GM19023 (cell line): Measurements from ENCODE around the gene OLFM2.
"Not testable (repeated sequence)": the region's sequence is repeated elsewhere in the genome, so short reads cannot be mapped to it uniquely, and the experiment has no call there.

ENCODE experiments used
- ATAC-seq: cut with Tn5 transposase; IDR thresholded peaks from one replicate; pipeline ENCODE4 v1.9.1; 2021; ENCODE audit warnings: mild to moderate bottlenecking, moderate library complexity; ENCODE audit not compliant: unreplicated experiment

OLFM2 gene

GRCh38 chr19:9943744-9944143 lies 7.4 kb upstream of the OLFM2 start:
- ATAC-seq = no peak

DNA sequence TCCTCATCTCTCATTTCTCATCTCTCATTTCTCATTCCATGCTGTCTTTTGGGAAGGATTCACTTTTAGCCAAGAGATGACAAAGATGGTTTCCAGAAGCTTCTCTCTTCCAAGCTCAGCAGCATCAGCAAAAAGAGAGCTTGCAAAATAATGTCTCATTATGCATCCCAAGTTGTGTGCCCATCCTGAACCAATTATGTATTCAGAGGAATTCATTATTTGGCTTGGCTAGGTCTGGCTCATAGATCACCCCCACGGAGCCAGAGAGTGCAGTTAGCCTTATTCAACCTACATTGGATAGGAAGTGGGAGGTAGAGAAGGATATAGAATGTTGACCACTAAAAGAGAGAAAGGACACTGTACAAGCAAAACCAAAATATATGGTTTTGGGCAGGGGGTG lies 5.4 kb upstream of the OLFM2 start:
- no peak for ATAC-seq

DNA sequence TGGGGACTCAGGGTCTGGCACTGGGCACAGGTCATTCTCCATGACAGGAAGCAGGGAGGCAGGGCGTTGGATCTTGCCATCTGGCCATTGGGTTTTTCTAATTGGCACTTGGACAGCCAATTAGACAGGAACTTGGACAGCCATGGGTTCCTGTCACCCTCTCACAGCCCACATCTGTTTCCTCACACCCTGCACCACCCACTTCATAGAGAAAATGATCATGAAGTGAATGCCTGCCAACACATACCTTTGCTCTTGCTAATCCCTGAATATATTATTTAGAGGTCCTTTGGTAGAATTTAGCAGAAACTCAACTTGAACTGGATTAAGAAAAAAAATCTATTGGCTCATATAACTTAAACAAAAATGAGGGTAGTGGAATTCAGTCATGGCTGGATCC lies 4.9 kb upstream of the OLFM2 start:
- no peak for ATAC-seq

DNA sequence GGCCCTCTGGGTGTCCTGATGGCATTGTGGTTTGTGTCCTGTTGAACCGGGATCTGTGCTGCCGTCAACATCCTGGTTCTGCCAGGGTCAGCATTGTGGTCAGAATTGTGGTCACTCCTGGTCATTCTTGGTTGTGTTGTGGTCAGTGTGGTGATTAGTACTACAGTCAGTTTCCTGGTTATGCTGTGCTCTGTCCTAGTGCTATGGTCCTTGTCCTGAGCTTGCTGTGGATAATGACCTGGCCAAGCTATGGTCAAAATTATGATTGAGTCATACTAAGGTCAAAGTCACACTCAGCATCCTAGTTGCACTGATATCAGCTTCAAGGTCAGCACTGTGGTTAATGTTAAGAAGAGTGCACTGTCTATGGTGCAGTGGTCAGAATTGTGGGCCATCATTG lies 4.5 kb upstream of the OLFM2 start:
- no peak for ATAC-seq

- no peak for ATAC-seq
Measured at GRCh38 chr19:9939301-9939913, 3.1 kb upstream of the OLFM2 start.

DNA sequence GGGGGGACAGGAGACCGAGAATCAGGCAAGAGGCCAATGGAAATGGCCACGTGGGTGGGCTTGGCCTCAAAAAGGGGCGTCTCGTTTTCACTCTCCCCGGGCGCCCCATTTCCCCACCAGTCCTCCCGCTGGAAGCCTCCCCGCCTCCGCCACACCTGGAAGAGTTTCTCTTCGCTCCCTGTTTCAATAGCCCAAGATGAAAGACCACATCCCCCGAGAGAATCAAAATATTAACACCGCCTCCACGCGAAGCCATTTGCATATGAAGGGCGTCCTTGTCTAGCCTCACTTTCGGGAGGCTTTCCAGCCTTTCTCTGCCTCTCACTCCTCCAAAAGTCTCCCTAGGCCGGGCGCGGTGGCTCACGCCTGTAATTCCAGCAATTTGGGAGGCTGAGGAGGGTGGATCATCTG lies 691 bp upstream of the OLFM2 start:
- ATAC-seq = no peak

DNA sequence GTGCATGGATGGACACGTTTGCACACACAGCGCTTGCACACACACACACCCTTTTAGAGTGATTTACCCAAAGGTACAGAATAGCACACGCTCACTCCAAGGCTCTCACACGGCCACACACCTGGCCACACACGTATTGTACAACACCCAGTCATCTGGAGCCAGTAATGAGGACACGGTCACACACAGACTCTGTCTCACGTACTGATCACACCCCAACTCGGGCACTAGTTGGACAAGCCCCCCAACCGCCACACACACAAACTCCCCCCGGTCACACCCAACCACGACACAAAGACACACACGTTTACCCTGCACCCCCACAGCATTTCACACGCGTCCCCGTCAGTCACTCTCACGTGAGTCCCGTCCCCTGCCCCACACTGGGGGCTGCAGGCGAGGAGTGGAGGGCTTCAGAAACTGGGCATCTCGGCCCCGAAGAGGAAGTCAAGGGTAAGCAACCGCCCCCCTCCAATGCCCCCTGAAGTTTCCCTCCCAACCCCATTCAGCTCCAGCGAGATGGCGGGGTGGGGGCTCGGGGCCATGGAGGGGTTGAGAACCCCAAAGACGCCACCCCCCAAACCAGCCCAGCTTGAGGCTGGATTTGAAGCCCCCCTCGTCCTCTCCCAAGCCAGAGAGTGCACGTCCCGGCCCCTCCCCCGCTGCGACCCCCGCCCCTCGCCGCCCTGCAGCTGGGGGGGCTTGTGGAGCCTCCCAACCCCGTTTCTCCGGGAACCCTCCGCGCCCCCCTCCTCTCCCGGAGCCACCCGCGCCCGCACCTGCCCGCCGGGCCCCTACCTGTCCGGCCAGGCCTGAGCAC lies 599 bp downstream of the OLFM2 start:
- no peak for ATAC-seq

- no peak for ATAC-seq
Measured at GRCh38 chr19:9934132-9934950, 2.0 kb downstream of the OLFM2 start.

DNA sequence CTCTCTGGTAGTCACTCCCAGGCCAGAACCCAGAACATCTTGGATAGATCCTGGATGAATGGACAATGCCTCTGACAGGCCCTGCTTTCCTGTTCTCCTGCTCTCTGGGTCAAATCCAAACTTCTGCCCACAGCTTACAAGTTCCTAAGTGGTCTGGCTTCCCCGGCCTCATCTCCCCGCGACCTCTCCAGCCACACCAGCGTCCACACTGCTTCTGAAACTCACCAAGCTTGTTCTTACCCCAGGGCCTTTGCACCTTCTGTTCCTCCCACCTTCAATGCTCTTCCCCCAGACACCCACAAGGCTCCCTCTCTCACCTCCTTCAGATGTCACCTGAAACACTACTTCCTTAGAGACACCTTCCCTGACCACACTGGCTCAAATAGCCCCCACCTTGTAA lies 3.5 kb downstream of the OLFM2 start:
- no peak for ATAC-seq

GRCh38 chr19:9931629-9932028 lies 4.7 kb downstream of the OLFM2 start:
- no peak for ATAC-seq

DNA sequence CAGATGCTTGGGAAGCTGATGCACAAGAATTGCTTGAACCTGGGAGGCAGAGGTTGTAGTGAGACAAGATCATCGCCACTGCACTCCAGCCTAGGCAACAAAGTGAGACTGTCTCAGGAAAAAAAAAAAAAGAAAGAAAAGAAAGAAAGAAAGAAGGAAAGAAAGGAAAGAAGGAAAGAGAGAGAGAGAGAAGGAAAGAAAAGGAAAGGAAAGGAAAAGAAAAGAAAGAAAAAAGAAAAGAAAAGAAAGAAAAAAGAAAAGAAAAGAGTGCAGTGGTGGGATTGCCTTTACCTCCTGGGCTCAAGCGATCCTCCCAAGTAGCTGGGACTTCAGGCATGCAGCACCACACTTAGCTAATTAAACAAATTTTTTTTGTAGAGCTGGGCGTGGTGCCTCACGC lies 12.9 kb downstream of the OLFM2 start:
- ATAC-seq = no peak

- not testable (repeated sequence) for ATAC-seq
Measured at GRCh38 chr19:9922782-9923379, 13.4 kb downstream of the OLFM2 start.

DNA sequence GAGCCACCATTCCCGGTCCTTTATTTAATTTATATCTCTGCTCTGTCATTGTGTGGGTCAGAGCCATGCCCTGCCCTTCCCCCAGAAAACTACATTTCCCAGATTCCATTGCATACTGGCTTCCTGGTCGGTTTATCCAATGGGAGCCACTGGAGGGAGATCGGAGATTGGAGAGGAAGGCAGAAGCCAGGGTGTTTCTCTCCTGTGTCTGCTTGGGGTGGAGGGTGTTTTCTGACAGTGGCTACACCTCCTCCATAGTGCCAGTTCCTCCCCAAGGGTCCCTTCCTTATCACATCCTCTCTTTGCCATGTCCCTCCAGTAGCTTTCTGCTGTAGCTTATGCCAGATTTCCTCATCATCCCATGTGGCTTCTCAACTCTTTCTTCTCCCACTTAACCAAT lies 19.0 kb downstream of the OLFM2 start:
- no peak for ATAC-seq

- ATAC-seq = no peak
Measured at GRCh38 chr19:9916719-9917118, 19.6 kb downstream of the OLFM2 start.

DNA sequence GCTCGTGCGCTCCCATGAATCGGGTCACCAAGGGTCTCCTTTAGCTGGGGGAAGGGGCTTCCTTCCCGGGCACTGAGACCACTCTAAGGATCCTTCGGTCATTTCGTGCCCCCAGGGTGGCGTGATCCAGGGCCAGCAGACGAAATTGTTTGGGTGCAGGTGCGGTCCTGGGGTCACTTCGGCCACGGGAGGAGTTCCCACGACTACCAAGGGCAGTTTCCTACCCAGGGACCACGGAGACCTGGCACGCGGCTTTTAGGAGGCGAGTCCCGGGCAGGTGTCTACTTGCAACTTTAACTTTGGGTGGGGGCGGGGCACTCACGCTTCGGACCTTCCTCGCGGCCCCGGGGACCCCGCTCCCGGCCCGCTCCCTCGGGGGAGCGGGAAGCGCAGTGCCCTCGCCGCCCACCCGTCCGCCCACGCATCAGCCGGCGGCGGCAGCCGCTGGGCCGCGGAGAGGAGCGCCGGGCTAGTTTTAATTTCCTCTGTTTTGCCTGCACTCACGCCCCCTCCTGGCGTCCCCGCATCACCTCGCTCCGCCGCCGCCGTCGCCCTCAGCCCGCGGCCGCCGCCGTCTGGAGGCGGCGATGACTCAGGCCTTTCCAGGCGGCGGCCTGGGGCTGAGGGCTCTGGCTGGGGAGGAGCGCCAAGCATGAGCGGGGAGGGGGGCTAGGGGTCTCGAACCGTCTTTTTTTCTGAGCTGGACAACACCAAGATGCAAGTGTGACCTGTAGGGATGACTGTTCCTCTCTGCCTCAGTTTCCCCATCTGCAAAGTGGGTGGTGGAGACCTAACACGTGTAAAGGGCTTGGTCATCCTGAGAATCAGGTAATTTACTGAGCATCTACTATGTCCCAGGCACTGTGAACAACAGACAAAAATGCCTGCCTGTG lies 21.8 kb downstream of the OLFM2 start:
- ATAC-seq = no peak

DNA sequence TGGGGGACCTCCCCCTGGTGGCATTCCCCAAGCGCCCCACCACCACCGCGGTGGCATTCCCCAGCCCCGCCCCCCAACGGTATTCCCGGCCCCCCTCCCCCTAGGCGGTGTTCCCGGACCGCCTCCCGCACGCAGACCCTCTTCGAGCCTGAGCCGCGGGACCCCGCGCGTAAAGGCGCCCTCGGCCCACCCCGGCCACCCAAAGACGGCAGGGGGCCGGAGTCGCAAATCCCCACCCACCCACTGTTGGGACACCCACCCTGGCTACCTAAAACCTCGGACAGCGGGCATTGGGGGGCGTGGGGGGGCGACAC lies 22.4 kb downstream of the OLFM2 start:
- ATAC-seq = no peak

DNA sequence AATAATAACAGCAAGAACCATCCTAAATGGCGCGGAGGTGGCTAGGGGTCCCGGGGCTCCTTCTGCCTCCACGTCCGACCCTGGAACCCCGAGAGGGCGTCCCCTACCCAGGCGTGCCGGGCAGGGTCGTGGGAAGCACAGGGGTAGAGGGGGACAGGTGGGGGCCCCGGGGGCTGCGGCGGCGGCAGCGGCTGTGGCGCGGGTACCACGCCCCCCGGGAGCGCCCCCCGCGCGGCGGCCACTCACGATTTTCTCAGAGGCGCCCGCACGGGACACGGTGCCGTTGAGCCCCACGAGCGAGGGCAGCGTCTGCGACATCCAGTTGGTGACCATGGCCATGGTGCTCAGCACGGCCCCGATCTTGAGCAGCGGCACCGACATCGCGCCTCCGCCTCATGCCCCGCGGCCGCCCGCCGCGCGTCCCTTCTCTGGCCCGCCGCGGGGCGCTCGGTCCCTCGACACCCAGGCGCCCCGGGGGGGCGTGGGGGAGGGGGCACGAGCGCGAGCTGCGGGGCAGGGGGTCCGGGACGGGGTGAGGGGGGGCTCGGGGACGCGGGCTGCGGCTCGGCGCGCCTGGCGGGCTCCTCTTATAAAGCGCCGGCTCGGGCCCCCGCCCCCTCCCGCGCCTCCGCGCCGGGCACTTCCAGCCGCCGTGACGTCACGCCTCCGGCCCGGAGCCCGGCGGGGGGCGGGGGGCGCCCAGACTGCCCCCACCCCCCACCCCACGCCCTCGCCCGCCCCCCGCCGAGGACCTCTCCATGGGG lies 22.9 kb downstream of the OLFM2 start:
- no peak for ATAC-seq

GRCh38 chr19:9912551-9913236 lies 23.6 kb downstream of the OLFM2 start:
- no peak for ATAC-seq

DNA sequence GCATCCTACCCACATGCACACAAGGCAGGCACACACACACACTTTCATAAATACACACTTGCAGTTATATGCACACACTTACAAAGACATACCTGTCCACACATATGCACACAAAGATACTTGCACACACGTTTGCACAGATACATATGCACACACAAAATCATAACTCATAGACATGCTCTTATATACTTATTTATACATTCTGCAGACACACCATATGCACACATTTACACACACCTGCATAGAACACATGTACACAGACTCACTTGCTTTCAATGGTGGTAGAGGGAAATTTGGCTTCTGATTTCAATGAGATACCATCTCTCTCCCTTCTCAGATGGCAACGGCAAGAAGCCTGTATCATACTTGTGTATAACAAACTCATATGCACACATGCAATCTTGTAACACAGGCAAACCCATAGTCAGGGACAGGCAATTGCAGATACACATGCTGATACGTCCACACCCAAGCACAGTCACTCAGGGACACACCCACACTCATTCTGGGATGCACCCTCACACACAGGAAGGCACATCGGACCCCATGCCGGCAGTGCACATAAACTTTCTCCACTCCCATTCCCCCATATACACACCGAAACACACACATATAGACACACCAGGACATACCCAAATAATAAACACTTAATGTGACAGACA lies 24.7 kb downstream of the OLFM2 start:
- ATAC-seq = no peak
